ENCODE data around the gene HSD17B12.
A peak's percentile ranks its signal among the peaks of the same experiment; 100 is the strongest.

Gene HSD17B12

GRCh38 chr11:43874738-43875137 is 194.2 kb downstream of the HSD17B12 start:
- DNase-seq, result no peak

GRCh38 chr11:43879789-43880639 is 199.5 kb downstream of the HSD17B12 start:
- no peak for DNase-seq

GRCh38 chr11:43880640-43881159 is 200.2 kb downstream of the HSD17B12 start, which contains the start of gene ALKBH3:
Gene ALKBH3 (plus strand): TSS chr11:43880831. CDS start chr11:43882653, 1,822 bp downstream.
- peak; percentile 88 for DNase-seq

GRCh38 chr11:43892851-43893250 is 212.3 kb downstream of the HSD17B12 start:
- DNase-seq, result no peak

- DNase-seq, result no peak
These were observed 214.0 kb downstream of the HSD17B12 start for GRCh38 chr11:43894546-43894945.

GRCh38 chr11:43895601-43896000 is 215.1 kb downstream of the HSD17B12 start:
- no peak for DNase-seq

- DNase-seq, result no peak
These were observed 218.0 kb downstream of the HSD17B12 start for GRCh38 chr11:43898574-43898973.

- DNase-seq, result no peak
These were observed 218.6 kb downstream of the HSD17B12 start for GRCh38 chr11:43899094-43899493.

- DNase-seq, result no peak
These were observed 221.0 kb downstream of the HSD17B12 start for GRCh38 chr11:43901551-43901950.

GRCh38 chr11:43903078-43903477 is 222.5 kb downstream of the HSD17B12 start:
- DNase-seq, result no peak

GRCh38 chr11:43903969-43904368 is 223.4 kb downstream of the HSD17B12 start:
- DNase-seq, result no peak

GRCh38 chr11:43904742-43905535 is 224.4 kb downstream of the HSD17B12 start:
- no peak for DNase-seq

- no peak for DNase-seq
These were observed 225.3 kb downstream of the HSD17B12 start for GRCh38 chr11:43905813-43906241.

Measured in CD4-positive, alpha-beta T cell treated with Interferon gamma for 1 hour (primary cell).